Mesodermal cell (in vitro differentiated cells): ENCODE results near the gene CBLC.
"Not testable (repeated sequence)": the region's sequence is repeated elsewhere in the genome, so short reads cannot be mapped to it uniquely, and the experiment has no call there.

Experiments
- H3K27ac ChIP-seq: 2 replicates; pipeline ENCODE4 v1.7.0; 2013; ENCODE audit warnings: mild to moderate bottlenecking, low read depth, low read length, moderate library complexity; ENCODE audit not compliant: severe bottlenecking
- H3K36me3 ChIP-seq: 2 replicates; pipeline ENCODE4 v1.7.1; 2013; ENCODE audit warnings: mild to moderate bottlenecking, low read length, moderate library complexity; ENCODE audit not compliant: control insufficient read depth, insufficient read depth
- H3K4me1 ChIP-seq: one replicate; pipeline ENCODE4 v1.7.1; 2013; ENCODE audit warnings: mild to moderate bottlenecking, low read length; ENCODE audit not compliant: insufficient read depth, control insufficient read depth, poor library complexity, severe bottlenecking
- H3K4me3 ChIP-seq: 2 replicates; pipeline ENCODE4 v1.7.0; 2013; ENCODE audit warnings: low read length, control low read depth, mild to moderate bottlenecking; ENCODE audit not compliant: insufficient read depth, poor library complexity, severe bottlenecking; ENCODE audit errors: extremely low read depth
- H3K9me3 ChIP-seq: 2 replicates; pipeline ENCODE4 v1.7.1; 2013; ENCODE audit warnings: mild to moderate bottlenecking, low read length, moderate library complexity; ENCODE audit not compliant: control insufficient read depth
- WGBS, 2 experiments: methylation state at CpG; one replicate each; pipeline ENCODE4 v1.1.5; 2013; ENCODE audit warnings: missing lambda C conversion rate in 2 of 2; ENCODE audit not compliant: insufficient coverage in 2 of 2; 5-methylcytosine and 5-hydroxymethylcytosine counted together

The CBLC gene

DNA sequence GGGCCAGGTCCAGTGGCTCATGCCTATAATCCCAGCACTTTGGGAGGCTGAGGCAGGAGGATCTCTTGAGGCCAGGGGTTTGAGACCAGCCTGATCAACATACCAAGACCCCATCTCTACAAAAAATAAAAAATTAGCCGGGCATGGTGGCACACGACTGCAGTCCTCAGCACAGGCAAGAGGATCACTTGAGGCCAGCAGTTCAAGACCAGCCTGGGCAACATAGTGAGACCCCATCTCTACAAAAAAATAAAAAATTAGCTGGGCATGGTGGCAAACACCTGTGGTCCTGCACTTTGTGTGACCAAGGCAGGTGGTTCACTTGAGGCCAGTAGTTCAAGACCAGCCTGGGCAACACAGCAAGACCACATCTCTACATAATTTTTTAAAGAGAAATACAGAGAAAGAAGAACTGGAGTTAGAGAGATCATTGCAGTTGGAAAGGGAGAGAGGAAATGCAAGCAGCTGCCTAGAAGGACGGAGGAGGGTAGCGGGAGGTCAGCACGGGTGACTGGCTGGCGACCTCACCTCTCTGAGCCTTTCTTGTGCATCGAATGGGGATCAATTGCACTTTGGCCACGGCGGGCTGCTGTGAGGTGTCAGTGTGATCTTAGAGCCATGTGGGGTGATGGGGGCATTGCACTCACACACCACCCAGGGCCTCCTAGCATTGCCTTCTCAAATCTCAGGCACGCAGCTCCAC is 45.1 kb downstream of the CBLC start:
- H3K9me3 ChIP-seq = no peaks in the 10 kb centered on the region
- peaks cover 5% of the 10 kb centered on the region for H3K4me1 ChIP-seq
- no peaks in the 10 kb centered on the region for H3K36me3 ChIP-seq
- no peak overlapping the region for H3K27ac ChIP-seq
- no peak overlapping the region for H3K4me3 ChIP-seq
- 79 to 83% methylated on average over 6 to 8 of the region's 10 CpGs for WGBS, 2 experiments

DNA sequence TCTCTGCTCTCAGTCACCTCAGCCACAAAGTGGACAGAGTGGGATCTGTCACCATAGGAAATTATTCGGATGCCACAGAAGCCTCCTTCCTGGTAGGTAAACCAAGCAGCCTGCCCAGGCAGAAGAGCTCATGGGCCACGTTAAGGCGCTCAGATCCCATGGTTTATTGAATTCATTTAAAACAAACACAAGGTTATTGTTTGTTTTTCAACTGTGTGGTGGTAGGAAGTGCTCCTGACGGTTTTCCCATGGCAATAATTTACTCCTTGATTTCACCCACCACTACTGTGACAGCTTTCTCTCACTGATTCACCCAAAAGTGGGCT is 45.6 kb downstream of the CBLC start:
- no peak overlapping the region for H3K27ac ChIP-seq
- WGBS, 2 experiments = 100% methylated on average over 1 of the region's 4 CpGs
- no peaks in the 10 kb centered on the region for H3K36me3 ChIP-seq
- no peaks in the 10 kb centered on the region for H3K9me3 ChIP-seq
- H3K4me3 ChIP-seq = no peak overlapping the region
- peaks cover 5% of the 10 kb centered on the region for H3K4me1 ChIP-seq

DNA sequence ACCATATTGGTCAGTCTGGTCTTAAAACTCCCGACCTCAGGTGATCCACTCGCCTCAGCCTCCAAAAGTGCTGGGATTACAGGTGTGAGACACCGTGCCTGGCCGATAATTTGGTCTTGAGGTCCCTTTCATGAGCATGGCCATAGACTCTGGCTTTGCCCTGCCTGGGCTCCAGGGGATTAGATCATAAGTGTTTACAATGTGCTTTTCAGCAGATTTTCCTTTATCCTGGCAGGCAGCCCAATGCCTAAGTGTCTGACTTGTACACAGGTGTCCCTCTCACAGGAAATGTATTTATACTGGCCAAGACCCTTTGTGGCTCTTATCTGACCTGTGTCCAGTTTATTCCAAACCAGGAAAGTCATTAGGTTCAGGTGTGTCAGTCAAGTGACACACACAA is 47.1 kb downstream of the CBLC start:
- Histone ChIP-seq H3K4me1 (peaks cover 5% of the 10 kb centered on the region), H3K36me3 (no peaks in the 10 kb centered on the region), H3K9me3 (no peaks in the 10 kb centered on the region), H3K4me3 (no peak overlapping the region), H3K27ac (no peak overlapping the region)
- WGBS, 2 experiments = 92 to 93% methylated on average over 4 of the region's 4 CpGs

- not testable (repeated sequence) for H3K27ac ChIP-seq, H3K4me1 ChIP-seq, H3K36me3 ChIP-seq, H3K4me3 ChIP-seq, H3K9me3 ChIP-seq
- WGBS, 2 experiments = 91 to 100% methylated on average over 2 to 6 of the region's 6 CpGs
Observed at GRCh38 chr19:44832875-44833274, 55.2 kb downstream of the CBLC start.

- H3K4me1 ChIP-seq, H3K9me3 ChIP-seq, H3K4me3 ChIP-seq, H3K27ac ChIP-seq, H3K36me3 ChIP-seq: not testable (repeated sequence)
- 93 to 96% methylated on average over 4 to 6 of the region's 8 CpGs for WGBS, 2 experiments
Observed at GRCh38 chr19:44834399-44834798, 56.7 kb downstream of the CBLC start.

DNA sequence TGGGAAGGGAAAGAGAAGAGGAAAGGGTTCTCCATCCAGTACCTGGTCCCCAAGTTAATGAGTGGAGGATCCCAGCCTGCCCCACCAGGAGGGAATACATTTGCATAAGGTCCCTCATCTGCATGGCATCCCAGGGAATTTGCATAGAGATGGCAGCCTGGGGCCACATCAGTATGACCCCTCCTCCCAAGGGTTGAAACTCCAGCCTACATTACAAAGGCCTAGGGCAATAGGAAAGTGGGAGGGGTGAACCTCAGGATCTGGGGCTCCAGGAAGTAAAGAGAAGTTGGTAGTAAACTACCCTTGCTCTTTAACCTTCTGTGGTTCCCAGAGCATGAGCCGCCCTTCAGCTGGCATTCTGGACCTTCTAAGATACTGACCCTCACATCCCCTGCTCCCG is 61.6 kb downstream of the CBLC start:
- H3K27ac ChIP-seq = no peak overlapping the region
- WGBS, 2 experiments = 79 to 90% methylated on average over 2 of the region's 2 CpGs

DNA sequence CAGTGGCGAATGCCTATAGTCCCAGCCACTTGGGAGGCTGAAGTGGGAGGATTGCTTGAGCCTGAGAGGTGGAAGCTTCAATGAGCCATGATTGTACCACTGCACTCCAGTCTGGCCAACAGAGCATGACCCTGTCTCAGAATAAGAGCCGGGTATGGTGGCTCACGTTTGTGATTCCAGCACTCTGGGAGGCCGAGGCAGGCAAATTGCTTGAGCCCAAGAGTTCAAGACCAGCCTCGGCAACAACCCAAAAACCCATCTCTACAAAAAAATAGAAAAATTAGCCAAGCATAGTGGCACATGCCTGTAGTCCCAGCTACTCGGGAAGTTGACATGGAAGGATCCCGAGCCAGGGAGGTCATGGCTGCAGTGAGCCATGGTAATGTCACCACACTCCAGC is 63.1 kb downstream of the CBLC start:
- WGBS, 2 experiments = 91 to 100% methylated on average over 5 to 7 of the region's 7 CpGs
- no peaks in the 10 kb centered on the region for H3K4me1 ChIP-seq
- no peak overlapping the region for H3K4me3 ChIP-seq
- no peaks in the 10 kb centered on the region for H3K9me3 ChIP-seq
- no peak overlapping the region for H3K27ac ChIP-seq
- no peaks in the 10 kb centered on the region for H3K36me3 ChIP-seq

More for the DNA sequence above, 61.6 kb downstream of the CBLC start:
- no peaks in the 10 kb centered on the region for H3K4me1 ChIP-seq
- no peak overlapping the region for H3K4me3 ChIP-seq
- no peaks in the 10 kb centered on the region for H3K36me3 ChIP-seq
- H3K9me3 ChIP-seq = no peaks in the 10 kb centered on the region

DNA sequence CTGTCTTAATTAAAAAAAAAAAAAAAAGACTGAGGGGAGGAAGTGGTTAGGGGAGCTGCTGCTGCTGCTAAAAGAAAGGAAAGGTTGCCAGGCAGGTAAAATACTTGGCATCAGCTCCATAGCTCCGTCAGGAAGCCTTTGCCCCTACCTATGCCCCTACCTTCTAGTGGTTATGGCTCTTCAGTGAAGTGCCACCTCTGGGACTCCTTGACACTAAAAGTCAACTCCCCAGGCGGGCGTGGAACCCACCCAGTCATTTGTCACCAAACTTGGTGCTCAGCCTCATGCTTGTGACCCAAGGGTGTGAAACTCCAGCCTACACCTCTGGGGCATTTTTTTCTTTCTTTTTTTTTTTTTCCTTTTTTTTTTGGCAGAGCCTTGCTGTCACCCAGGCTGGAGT is 63.5 kb downstream of the CBLC start:
- Histone ChIP-seq H3K9me3 (no peaks in the 10 kb centered on the region), H3K36me3 (no peaks in the 10 kb centered on the region), H3K27ac (no peak overlapping the region), H3K4me1 (no peaks in the 10 kb centered on the region), H3K4me3 (no peak overlapping the region)
- 89 to 95% methylated on average over 2 to 3 of the region's 3 CpGs for WGBS, 2 experiments

- no peaks in the 10 kb centered on the region for H3K9me3 ChIP-seq
- peaks cover 2% of the 10 kb centered on the region for H3K36me3 ChIP-seq
- H3K4me3 ChIP-seq = peak overlapping the region; percentile 95
- H3K27ac ChIP-seq = peak overlapping the region; percentile 69
- WGBS, 2 experiments = 21 to 25% methylated on average over 10 to 12 of the region's 12 CpGs
- peaks cover 13% of the 10 kb centered on the region for H3K4me1 ChIP-seq
Observed at GRCh38 chr19:44845286-44845611, 67.6 kb downstream of the CBLC start.

DNA sequence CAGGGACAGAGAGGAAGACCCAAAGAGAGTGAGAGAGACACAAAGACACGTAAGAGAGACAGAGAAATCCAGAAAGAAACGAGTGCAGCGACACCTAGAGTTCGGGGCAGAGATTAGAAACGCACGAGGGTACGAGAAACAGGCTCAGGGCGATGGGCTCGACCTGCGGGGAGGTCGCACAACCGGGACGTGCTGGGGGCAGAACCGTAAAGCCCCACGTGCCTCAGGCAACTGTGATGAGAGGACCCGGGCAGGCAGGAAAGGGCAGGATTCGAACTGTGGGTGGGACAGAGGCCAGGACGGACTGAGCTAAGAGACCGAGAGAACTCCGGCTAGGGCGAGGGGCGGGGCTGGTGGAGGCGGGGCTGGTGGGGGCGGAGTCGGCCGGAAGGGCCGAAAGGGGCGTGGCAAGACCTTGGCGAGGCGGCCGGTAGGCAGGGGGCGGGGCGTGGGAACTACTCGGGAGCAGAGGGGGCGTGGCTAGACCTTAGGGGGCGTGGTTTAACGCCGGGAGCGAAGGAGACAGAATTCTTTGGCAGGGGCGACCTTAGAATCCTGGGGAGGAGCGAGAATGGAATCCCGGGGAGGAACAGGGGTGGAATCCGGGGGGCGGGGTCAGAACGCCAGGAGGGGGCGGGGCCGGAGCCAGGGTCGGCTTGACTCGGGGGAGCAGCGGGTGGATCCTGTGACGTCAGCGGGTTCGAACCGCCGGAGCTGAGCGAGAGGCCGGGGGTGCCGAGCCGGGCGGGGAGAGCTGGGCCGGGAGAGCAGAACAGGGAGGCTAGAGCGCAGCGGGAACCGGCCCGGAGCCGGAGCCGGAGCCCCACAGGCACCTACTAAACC is 68.1 kb downstream of the CBLC start, which contains the start of gene NECTIN2:
TSS of gene NECTIN2 (plus strand) at position 686 of the 843 bp plus-strand sequence. CDS start 229 bp downstream, outside the sequence.
- 1% methylated on average over 52 to 57 of the region's 67 CpGs for WGBS, 2 experiments

More for the DNA sequence above, 68.1 kb downstream of the CBLC start, which contains the start of gene NECTIN2:
- peaks cover 19% of the 10 kb centered on the region for H3K4me1 ChIP-seq
- H3K4me3 ChIP-seq = peak within 1 kb of the TSS; percentile 95
- no peaks in the 10 kb centered on the region for H3K9me3 ChIP-seq
- H3K36me3 ChIP-seq = peaks cover 8% of the 10 kb centered on the region
- peak within 1 kb of the TSS; percentile 99 for H3K27ac ChIP-seq
